Testis (tissue), 3 donors: ENCODE measurements around the gene ADI1. TPM values are rescaled to one million over a fixed set of nuclear protein-coding genes. Genes with fewer than 3 reads are reported as not detected.

ENCODE experiments used
- DNase-seq: peaks from one replicate; pipeline ENCODE4 v3.0.0-alpha.2; 2019
- H3K27ac ChIP-seq, 2 donors: fragments of 200-600 bp; sonication (generic); one replicate each; pipeline ENCODE4 v1.5.1; 2019
- H3K27me3 ChIP-seq: fragments of 200-600 bp; sonication (generic); one replicate; pipeline ENCODE4 v1.5.1; 2019
- H3K36me3 ChIP-seq: fragments of 200-600 bp; sonication (generic); one replicate; pipeline ENCODE4 v1.5.1; 2017; ENCODE audit warnings: low read depth; ENCODE audit errors: missing control alignments
- H3K4me1 ChIP-seq: fragments of 200-600 bp; sonication (generic); one replicate; pipeline ENCODE4 v1.5.1; 2019
- H3K4me3 ChIP-seq, 2 donors: fragments of 200-600 bp; sonication (generic); one replicate each; pipeline ENCODE4 v1.5.1; 2017 to 2019
- H3K9me3 ChIP-seq: fragments of 200-600 bp; sonication (generic); one replicate; pipeline ENCODE4 v1.5.1; 2017
- POLR2A ChIP-seq: fragments of 450-650 bp; IDR thresholded peaks from one replicate; pipeline ENCODE4 v1.6.1; 2017; ENCODE audit warnings: antibody characterized with exemption, mild to moderate bottlenecking, moderate library complexity
- WGBS, 2 donors: methylation state at CpG; one replicate each; pipeline ENCODE4 v1.1.5; 2018; 5-methylcytosine and 5-hydroxymethylcytosine counted together
- intact Hi-C: fragments of 100-400 bp; cut with DNase I; formaldehyde crosslinking; loops from one replicate; pipeline ENCODE4 v1.15.1; 2023; ENCODE audit warnings: low total_unique reads
- polyA plus RNA-seq: library from polyadenylated mRNA; stranded (reverse); fragments of 350-450 nt; fragmentation: Illumina TruSeq; extraction: RNeasy Lipid Tissue Mini Kit (QIAGEN cat#74804); gene quantifications from one replicate; pipeline ENCODE4 v1.2.3, GENCODE V29; 2014; ENCODE audit warnings: low read depth, low replicate concordance; ENCODE audit not compliant: insufficient read depth
- total RNA-seq, 2 donors: library from RNA; depleted of rRNA; stranded (reverse); fragments of >200 nt; gene quantifications; one replicate each; pipeline ENCODE4 v1.2.3, GENCODE V29; 2016
- TF ChIP-seq, protein P1 (sequence below), 3 experiments: fragments of 450-650 bp in 2 of 3; fragments of 200-600 bp in 1 of 3; sonication (generic) in 1 of 3; IDR thresholded peaks; one replicate each; pipeline ENCODE4 v1.5.1; 2016 to 2019; ENCODE audit warnings: antibody characterized with exemption in 3 of 3, mild to moderate bottlenecking in 2 of 3, moderate library complexity in 1 of 3

The ADI1 gene
- total and polyA plus RNA-seq, 3 donors from 2014 or later: 41.1 to 52.5 (median 41.6) TPM

DNA sequence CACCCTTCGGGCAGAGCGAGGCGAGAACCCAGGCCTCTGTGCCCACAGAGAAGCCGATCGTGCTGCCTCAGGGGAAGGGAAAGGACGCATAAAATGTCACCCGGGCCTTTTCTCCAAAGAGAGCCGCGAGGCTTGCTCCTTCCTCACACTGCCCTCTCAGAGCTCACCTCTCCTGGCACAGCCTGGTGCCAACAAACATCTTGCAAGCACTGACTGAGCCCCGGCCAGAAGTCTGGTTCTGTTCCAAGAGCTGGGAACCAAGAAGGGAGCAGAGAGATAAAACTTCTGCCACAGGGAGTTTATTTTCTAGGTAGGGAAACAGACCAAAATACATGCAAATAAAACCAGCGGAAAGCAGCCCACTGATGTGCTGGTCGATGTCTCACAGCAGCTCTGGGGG lies 13.6 kb upstream of the ADI1 start:
- Histone ChIP-seq H3K9me3 (no peaks in the 10 kb centered on the region), H3K27ac (no peak overlapping the region), H3K27me3 (no peaks in the 10 kb centered on the region), H3K4me3 (no peak overlapping the region), H3K4me1 (peaks cover 5% of the 10 kb centered on the region), H3K36me3 (no peaks in the 10 kb centered on the region)
- intact Hi-C loops: no loop called here
- DNase-seq: no peak
- TF ChIP-seq POLR2A: no peak
- TF ChIP-seq, protein P1, sequence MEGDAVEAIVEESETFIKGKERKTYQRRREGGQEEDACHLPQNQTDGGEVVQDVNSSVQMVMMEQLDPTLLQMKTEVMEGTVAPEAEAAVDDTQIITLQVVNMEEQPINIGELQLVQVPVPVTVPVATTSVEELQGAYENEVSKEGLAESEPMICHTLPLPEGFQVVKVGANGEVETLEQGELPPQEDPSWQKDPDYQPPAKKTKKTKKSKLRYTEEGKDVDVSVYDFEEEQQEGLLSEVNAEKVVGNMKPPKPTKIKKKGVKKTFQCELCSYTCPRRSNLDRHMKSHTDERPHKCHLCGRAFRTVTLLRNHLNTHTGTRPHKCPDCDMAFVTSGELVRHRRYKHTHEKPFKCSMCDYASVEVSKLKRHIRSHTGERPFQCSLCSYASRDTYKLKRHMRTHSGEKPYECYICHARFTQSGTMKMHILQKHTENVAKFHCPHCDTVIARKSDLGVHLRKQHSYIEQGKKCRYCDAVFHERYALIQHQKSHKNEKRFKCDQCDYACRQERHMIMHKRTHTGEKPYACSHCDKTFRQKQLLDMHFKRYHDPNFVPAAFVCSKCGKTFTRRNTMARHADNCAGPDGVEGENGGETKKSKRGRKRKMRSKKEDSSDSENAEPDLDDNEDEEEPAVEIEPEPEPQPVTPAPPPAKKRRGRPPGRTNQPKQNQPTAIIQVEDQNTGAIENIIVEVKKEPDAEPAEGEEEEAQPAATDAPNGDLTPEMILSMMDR (IDR thresholded peaks at IDR 0.05): no peak
- 91 to 92% methylated on average over 10 to 12 of the region's 12 CpGs for WGBS, 2 donors

DNA sequence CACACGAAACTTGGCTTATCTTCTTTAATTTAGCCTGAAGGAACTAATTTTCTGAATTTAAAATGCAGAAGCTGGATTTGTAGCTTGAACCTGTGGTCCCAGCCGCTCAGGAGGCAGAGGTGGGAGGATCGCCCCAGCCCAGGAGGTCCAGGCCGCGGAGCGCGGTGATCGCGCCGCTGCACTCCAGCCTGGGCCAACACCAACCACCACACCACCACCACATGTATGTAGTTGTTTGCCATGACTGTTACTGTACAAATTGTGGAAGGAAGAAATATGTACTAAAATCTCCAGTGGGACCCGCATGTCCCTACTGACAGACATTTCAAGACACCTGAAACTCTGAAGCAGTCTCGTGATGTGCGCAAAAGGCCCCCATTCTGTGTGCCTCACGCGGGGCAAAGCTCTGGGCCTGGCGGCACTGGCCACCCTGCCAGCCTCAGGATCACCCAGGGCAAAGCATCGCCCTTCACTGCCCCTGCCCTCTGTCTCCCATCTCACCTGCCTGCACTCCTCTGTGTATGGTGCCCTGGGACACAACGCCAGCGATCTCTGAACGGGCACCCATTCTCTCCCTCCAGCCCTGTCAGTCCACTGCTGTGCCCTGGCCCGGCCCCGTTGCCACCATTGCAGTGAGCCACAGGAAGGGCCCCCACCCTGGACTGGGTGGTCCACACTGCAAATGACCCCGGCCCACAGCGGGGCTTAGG lies 10.1 kb upstream of the ADI1 start:
- Histone ChIP-seq H3K4me3 (no peak overlapping the region), H3K4me1 (peaks cover 3% of the 10 kb centered on the region), H3K9me3 (no peaks in the 10 kb centered on the region), H3K36me3 (no peaks in the 10 kb centered on the region), H3K27me3 (no peaks in the 10 kb centered on the region), H3K27ac (no peak overlapping the region)
- DNase-seq: no peak
- TF ChIP-seq, protein P1 (IDR thresholded peaks at IDR 0.05): no peak
- no peak for TF ChIP-seq POLR2A
- intact Hi-C loops: no loop called here
- 91 to 93% methylated on average over 24 of the region's 24 CpGs for WGBS, 2 donors

DNA sequence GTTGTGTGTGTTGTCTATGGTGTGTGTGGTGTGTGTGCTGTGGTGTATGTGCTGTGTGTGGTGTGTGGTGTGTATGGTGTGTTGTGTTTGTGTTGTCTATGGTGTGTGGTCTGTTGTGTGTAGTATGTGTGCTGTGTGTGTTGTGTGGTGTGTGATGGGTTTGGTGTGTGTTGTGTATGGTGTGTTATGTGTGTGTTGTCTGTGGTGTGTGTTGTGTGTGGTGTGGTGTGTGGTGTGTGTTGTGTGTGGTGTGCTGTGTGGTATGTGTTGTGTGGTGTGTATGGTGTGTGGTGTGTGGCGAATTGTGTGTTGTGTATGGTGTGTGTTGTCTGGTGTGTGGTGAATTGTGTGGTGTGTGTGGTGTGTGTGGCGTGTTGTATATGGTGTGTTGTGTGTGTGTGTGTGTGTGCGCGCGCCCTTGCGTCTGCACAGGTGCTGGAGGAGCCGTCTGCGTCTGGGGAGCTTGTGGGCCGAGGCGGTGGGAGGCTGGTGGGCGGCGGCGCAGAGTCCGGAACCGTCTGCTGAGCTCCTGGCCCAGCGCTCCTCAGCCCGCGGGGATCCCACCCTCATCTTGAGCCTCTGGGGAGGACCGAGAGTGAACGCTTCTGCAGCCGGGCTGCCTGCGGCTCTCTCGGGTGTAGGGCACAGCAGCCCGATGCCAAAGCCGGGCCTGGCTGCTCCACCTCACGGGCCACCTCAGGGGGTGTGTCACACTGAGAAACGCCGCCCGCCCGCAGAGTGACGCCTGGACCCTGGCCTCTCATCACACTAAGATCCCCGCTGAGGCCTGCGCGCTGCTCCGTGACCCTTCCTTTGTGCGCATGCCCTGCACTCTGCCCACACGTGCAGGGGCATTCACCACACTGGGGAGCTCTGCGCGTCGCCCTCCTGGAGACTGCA lies 8.8 kb upstream of the ADI1 start:
- intact Hi-C loops: no loop called here
- Histone ChIP-seq H3K27ac (no peak overlapping the region), H3K9me3 (no peaks in the 10 kb centered on the region), H3K27me3 (no peaks in the 10 kb centered on the region), H3K4me3 (no peak overlapping the region), H3K4me1 (peaks cover 8% of the 10 kb centered on the region), H3K36me3 (no peaks in the 10 kb centered on the region)
- DNase-seq: peak; percentile 26
- no peak for TF ChIP-seq POLR2A
- TF ChIP-seq, protein P1 (IDR thresholded peaks at IDR 0.05): no peak
- WGBS, 2 donors: 57 to 72% methylated on average over 7 to 40 of the region's 40 CpGs

DNA sequence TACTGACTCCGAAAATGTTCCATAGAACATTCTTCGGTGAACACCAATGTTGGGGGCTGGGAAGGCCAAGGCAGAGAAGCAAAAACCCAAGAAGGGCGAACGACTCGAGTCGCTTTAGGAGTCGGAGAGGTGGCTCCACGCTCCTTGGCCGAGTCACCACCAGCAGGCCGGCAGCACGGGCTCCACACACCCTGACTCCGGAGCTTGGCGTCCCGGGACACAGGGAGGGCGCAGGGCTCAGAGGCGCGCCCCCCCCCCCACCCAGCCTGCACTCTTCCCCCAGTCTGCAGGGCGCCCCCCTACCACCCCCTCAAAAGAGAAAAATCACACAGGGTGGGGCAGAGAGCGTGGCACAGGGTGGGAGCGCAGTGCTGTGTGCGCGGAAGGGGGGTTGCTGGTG lies 7.5 kb upstream of the ADI1 start:
- Histone ChIP-seq H3K36me3 (no peaks in the 10 kb centered on the region), H3K4me3 (no peak overlapping the region), H3K9me3 (no peaks in the 10 kb centered on the region), H3K4me1 (peaks cover 12% of the 10 kb centered on the region), H3K27me3 (no peaks in the 10 kb centered on the region), H3K27ac (no peak overlapping the region)
- 91 to 92% methylated on average over 20 to 22 of the region's 22 CpGs for WGBS, 2 donors
- intact Hi-C loops: no loop called here
- DNase-seq: no peak
- TF ChIP-seq, protein P1 (IDR thresholded peaks at IDR 0.05): no peak
- no peak for TF ChIP-seq POLR2A
